ENCODE measurements around the gene P2RY12.

DNA sequence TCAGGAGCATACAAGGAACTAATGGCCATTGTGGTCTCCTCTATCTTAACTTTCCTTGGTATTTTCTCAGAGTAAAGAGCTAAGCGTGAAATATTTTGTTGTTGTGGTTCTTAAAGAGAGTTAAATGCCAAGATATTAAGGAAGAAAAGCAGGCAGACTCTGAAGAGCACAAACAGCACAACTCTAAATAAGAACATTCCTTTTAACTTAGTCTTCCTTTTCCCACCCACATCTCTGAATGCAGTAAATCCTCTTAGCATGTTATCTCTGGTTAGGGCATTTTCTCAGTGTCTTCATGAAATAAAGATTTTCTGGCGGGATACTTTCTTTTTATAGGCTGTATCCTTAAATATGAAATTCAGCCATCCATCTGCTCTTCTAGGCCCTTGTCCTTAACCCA is 69.4 kb downstream of the P2RY12 start:
- TF ChIP-seq, protein P1, sequence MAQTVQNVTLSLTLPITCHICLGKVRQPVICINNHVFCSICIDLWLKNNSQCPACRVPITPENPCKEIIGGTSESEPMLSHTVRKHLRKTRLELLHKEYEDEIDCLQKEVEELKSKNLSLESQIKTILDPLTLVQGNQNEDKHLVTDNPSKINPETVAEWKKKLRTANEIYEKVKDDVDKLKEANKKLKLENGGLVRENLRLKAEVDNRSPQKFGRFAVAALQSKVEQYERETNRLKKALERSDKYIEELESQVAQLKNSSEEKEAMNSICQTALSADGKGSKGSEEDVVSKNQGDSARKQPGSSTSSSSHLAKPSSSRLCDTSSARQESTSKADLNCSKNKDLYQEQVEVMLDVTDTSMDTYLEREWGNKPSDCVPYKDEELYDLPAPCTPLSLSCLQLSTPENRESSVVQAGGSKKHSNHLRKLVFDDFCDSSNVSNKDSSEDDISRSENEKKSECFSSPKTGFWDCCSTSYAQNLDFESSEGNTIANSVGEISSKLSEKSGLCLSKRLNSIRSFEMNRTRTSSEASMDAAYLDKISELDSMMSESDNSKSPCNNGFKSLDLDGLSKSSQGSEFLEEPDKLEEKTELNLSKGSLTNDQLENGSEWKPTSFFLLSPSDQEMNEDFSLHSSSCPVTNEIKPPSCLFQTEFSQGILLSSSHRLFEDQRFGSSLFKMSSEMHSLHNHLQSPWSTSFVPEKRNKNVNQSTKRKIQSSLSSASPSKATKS (CRISPR knock-in tag; IDR thresholded peaks at IDR 0.05) = no peak
- TF ChIP-seq NFRKB (IDR thresholded peaks at IDR 0.05; ENCODE audit: low read depth) (no peak), ZFX (CRISPR knock-in tag; IDR thresholded peaks at IDR 0.05) (no peak), MYNN (IDR thresholded peaks at IDR 0.05) (no peak), MYNN (CRISPR knock-in tag; IDR thresholded peaks at IDR 0.05) (no peak), ZEB2 (IDR thresholded peaks at IDR 0.05) (no peak), ZNF24 (IDR thresholded peaks at IDR 0.05) (no peak), CBFA2T2 (conservative IDR thresholded peaks at IDR 0.05) (no peak), KAT7 (CRISPR knock-in tag; IDR thresholded peaks at IDR 0.05; ENCODE audit: borderline replicate concordance) (no peak)
- TF ChIP-seq, protein P2, sequence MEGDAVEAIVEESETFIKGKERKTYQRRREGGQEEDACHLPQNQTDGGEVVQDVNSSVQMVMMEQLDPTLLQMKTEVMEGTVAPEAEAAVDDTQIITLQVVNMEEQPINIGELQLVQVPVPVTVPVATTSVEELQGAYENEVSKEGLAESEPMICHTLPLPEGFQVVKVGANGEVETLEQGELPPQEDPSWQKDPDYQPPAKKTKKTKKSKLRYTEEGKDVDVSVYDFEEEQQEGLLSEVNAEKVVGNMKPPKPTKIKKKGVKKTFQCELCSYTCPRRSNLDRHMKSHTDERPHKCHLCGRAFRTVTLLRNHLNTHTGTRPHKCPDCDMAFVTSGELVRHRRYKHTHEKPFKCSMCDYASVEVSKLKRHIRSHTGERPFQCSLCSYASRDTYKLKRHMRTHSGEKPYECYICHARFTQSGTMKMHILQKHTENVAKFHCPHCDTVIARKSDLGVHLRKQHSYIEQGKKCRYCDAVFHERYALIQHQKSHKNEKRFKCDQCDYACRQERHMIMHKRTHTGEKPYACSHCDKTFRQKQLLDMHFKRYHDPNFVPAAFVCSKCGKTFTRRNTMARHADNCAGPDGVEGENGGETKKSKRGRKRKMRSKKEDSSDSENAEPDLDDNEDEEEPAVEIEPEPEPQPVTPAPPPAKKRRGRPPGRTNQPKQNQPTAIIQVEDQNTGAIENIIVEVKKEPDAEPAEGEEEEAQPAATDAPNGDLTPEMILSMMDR (IDR thresholded peaks at IDR 0.05 in 2 of 3, conservative IDR thresholded peaks at IDR 0.05 in 1 of 3; ENCODE audit: insufficient read depth in 2 of 3, low read depth in 1 of 3, low read length in 3 of 3) = no peak

All from K562 (cell line).